Neutrophil (primary cell): ENCODE data around the gene POU3F3.

Source experiments
- H3K27ac ChIP-seq: fragments of 200-600 bp; sonication (generic); 2 replicates; pipeline ENCODE4 v1.5.1; 2016; ENCODE audit warnings: mild to moderate bottlenecking, moderate library complexity
- H3K27me3 ChIP-seq: fragments of 200-600 bp; sonication (generic); 2 replicates; pipeline ENCODE4 v1.6.0; 2016; ENCODE audit warnings: mild to moderate bottlenecking
- H3K36me3 ChIP-seq: fragments of 200-600 bp; sonication (generic); 2 replicates; pipeline ENCODE4 v1.5.1; 2017
- H3K4me1 ChIP-seq, 2 experiments: fragments of 200-600 bp in 1 of 2; sonication (generic) in 1 of 2; 1 replicate in 1 of 2; 2 replicates in 1 of 2; pipeline versions ENCODE4 v1.5.1 to v1.6.1; 2013 to 2016; ENCODE audit warnings: low read depth in 1 of 2, low read length in 1 of 2, mild to moderate bottlenecking in 1 of 2, moderate library complexity in 1 of 2; ENCODE audit not compliant: control insufficient read depth in 1 of 2, insufficient read depth in 1 of 2
- H3K4me3 ChIP-seq, 2 experiments: fragments of 200-600 bp in 1 of 2; sonication (generic) in 1 of 2; 1 replicate in 1 of 2; 2 replicates in 1 of 2; pipeline ENCODE4 v1.5.1; 2013 to 2016; ENCODE audit warnings: low read depth in 1 of 2, low read length in 1 of 2, mild to moderate bottlenecking in 1 of 2, moderate library complexity in 1 of 2
- H3K9me3 ChIP-seq: fragments of 200-600 bp; sonication (generic); 2 replicates; pipeline ENCODE4 v1.5.1; 2016
- CTCF ChIP-seq: fragments of 200-600 bp; sonication (generic); IDR thresholded peaks from 2 replicates; pipeline ENCODE4 v1.5.1; 2016; ENCODE audit warnings: antibody characterized with exemption

POU3F3 gene

DNA sequence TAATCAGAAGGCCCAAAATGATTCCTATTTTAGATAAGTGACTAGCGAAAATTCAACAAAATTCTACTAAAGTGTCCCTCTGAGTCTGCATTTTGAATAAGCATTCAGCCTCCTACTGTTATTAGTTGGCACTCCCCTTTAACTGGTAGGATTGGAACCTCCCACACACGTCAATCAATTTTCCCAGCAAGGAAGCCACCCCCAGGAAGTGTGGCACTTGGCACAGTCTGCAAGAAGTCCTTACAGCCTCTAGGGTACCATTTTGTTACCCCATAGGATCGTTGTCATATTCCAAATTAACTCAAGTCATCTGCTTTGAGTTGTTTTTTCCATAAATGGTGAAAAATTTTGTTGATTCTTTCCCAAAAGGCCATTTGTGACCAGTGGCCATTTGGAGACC lies 33.8 kb upstream of the POU3F3 start:
- no peaks in the 10 kb centered on the region for H3K4me1 ChIP-seq
- H3K36me3 ChIP-seq, result no peaks in the 10 kb centered on the region
- no peaks in the 10 kb centered on the region for H3K27me3 ChIP-seq
- no peak overlapping the region for H3K27ac ChIP-seq
- TF ChIP-seq CTCF, result no peak
- H3K4me3 ChIP-seq, result no peak overlapping the region
- H3K9me3 ChIP-seq, result no peaks in the 10 kb centered on the region

DNA sequence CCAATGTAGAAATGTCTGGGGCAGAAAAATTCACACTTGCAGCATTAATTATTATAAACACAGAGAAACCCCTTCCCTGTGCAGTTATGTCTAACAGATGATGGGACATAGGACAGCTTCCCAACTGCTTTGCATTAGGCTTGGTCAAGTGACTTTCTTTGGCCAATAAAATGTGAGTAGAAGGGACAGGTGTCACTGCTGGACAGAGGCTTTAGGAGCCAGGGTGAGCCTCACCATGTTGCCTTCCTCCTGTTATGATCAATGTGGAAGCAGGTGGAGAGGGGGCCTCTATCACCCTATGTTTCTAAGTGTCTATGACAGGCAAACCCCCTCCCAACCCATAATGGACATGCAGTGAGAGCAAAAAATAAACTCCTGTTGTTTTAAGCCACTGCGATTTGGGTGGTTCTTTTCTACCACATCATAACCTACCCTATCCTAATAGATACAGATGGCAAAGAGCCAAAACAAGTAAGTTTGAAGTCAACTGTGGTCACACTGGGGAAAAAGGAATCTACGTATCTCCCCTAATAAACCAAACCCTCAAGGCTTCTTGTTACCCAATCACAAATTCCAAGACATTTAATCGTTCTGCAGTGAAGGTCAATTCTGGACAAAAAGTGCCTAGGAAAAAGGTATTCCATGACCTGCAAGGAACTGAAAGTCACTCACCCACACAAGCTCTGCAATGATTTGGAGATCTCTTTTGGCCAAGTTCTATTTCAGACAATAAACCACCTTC lies 28.6 kb upstream of the POU3F3 start:
- H3K27ac ChIP-seq, result no peak overlapping the region
- H3K27me3 ChIP-seq, result peaks cover 6% of the 10 kb centered on the region
- H3K9me3 ChIP-seq, result no peaks in the 10 kb centered on the region
- no peaks in the 10 kb centered on the region for H3K36me3 ChIP-seq
- no peak for TF ChIP-seq CTCF
- no peak overlapping the region for H3K4me3 ChIP-seq
- no peaks in the 10 kb centered on the region for H3K4me1 ChIP-seq

DNA sequence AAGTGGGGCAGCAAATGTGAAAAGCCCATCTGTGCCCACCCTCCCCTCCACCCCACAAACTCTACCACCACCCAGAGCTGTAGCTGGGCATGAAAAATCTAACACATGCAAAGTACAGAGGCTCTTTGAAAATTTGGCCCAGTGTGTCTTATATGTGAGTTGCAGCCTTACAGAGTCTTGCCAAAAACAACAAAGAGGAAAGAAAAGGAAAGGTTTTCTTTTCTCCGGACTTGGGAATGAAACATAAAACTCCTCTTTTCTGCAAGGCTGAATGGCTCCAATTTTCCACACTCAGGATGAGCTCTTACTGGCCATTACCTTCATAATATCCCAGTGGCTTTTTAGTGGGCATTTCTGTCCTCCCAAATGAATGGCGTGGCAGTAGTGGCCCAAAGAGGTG lies 27.9 kb upstream of the POU3F3 start:
- no peaks in the 10 kb centered on the region for H3K4me1 ChIP-seq

DNA sequence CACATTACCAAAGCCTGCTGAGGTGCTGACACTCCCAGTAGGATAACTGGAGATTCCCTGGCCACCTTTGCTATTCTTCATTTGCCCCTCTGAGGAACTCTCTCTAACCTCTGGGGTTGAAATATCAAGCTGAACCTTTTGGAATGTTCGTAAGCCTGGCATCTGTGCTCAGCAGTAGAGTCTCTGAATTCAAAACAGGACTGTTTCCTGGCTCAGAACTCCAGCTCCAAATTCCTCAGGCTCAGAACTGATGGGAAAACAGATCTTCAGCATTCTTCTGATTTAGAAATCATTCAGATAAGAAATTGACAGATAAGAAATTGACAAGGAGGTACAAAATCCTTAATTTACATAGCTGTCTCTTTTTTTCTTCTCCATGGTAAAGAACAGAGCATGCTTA lies 22.2 kb upstream of the POU3F3 start:
- peaks cover 41% of the 10 kb centered on the region for H3K27me3 ChIP-seq
- no peaks in the 10 kb centered on the region for H3K4me1 ChIP-seq
- TF ChIP-seq CTCF, result no peak
- H3K36me3 ChIP-seq, result no peaks in the 10 kb centered on the region
- no peaks in the 10 kb centered on the region for H3K9me3 ChIP-seq
- H3K4me3 ChIP-seq, result no peak overlapping the region
- no peak overlapping the region for H3K27ac ChIP-seq

More for the DNA sequence above, 27.9 kb upstream of the POU3F3 start:
- Histone ChIP-seq H3K4me3 (no peak overlapping the region), H3K27me3 (peaks cover 6% of the 10 kb centered on the region), H3K9me3 (no peaks in the 10 kb centered on the region), H3K36me3 (no peaks in the 10 kb centered on the region), H3K27ac (no peak overlapping the region)
- TF ChIP-seq CTCF, result no peak

GRCh38 chr2:104834431-104835153 lies 19.3 kb upstream of the POU3F3 start:
- no peak overlapping the region for H3K27ac ChIP-seq
- no peaks in the 10 kb centered on the region for H3K9me3 ChIP-seq
- no peaks in the 10 kb centered on the region for H3K36me3 ChIP-seq
- H3K4me1 ChIP-seq, result no peaks in the 10 kb centered on the region
- H3K4me3 ChIP-seq, result no peak overlapping the region
- peaks cover 61% of the 10 kb centered on the region for H3K27me3 ChIP-seq
- TF ChIP-seq CTCF, result no peak
